Frontal cortex (tissue), 4 donors: ENCODE measurements around the gene RALGAPA2. TPM values are rescaled to one million over a fixed set of nuclear protein-coding genes. Genes with fewer than 3 reads are reported as not detected.

Experiments
- DNase-seq, 2 donors: peaks; one replicate each; pipeline ENCODE4 v3.0.0; 2012; ENCODE audit warnings: low spot score in 2 of 2
- FAIRE-seq: peaks from 2 replicates; lab custom pipeline; 2012; peaks lifted over from hg19 to GRCh38; lab: Jason Lieb, UNC
- total RNA-seq: library from RNA; depleted of rRNA; stranded (reverse); fragments of >200 nt; gene quantifications from one replicate; pipeline ENCODE4 v1.2.3, GENCODE V29; 2014
- donor health status: control.
- donor health status: control.
- donor health status: control.

Gene RALGAPA2
- total RNA-seq, 1 donor from 2014 or later = 45.7 TPM

GRCh38 chr20:20520776-20521175, 191.7 kb downstream of the RALGAPA2 start:
- no peak for FAIRE-seq
- no peak for DNase-seq

GRCh38 chr20:20519269-20519668, 193.2 kb downstream of the RALGAPA2 start:
- FAIRE-seq (no peak), DNase-seq (no peak)

GRCh38 chr20:20518263-20518662, 194.2 kb downstream of the RALGAPA2 start:
- no peak for DNase-seq
- no peak for FAIRE-seq

DNA sequence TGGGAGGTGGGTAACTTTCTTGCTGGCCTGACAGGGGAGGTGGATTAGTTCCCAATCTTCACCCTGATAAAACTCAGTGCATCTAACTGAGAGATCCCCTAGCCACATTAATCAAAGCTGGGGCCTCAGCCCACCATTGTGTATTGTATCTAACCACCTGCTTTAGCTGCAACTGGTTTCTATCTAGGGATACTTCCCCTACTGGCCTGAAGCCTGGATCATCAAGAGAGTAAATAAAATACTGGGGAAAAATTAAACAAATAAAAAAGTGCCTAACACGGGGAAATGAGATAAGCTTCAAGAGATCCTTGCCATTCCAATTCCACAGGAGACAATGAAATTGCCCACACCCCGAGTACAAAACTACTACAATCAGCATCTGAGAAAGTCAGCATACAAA, 195.1 kb downstream of the RALGAPA2 start:
- DNase-seq (no peak), FAIRE-seq (no peak)

DNA sequence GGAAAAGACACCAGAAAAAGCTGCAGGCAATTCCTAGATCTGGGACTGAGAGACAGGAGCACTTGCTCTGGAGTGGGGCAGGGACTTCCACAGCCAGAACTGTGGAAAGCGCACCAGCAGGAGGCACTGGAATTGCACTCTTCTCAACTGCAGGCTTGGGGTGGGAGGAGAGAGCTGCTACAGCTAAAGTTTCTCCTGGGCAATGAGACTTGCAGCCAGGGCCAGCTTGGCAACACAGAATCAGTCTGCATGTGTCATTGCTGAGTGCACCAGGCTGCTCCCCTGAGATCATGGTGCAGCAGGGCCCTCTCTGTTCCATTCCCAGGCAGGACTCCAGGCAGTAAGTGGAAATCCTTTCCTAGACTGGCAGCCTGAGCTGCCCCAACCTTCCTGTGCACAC, 198.7 kb downstream of the RALGAPA2 start:
- FAIRE-seq (no peak), DNase-seq (no peak)

DNA sequence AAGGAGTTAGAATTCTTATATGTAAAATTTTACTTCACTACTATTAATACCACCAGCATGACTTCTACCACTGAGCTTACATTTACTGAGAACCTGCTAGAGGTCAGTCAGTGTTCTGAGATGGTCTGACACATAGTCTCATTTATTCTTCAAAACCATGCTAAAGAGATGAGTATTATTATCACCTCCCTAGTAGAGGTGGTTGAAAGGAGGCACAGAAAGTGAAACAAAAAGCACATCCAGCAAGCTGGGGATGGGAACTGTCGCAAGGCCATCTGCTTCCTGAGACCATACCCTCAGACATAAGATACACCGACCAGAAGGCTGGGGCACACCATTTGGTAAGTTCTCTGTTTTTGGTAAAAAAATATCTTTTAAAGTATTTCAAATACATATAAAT, 206.9 kb downstream of the RALGAPA2 start:
- DNase-seq (no peak), FAIRE-seq (no peak)

- FAIRE-seq = no peak
- no peak for DNase-seq
Measured at GRCh38 chr20:20503777-20504530, 208.5 kb downstream of the RALGAPA2 start.

DNA sequence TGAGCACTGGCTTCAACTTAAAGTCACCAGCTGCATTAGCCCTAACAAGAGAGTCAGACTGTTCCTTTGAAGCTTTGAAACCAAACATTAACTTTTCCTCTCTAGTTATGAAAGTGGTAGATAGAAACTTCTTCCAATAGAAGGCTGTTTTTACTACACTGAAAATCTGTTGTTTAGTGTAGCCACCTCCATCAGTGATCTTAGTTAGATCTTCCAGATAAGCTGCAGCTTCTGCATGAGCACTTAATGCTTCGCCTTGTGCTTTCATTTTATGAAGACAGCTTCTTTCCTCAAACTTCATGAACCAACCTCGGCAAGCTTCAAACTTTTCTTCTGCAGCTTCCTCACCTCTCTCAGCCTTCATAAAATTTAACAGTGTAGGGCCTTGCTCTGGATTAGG, 211.3 kb downstream of the RALGAPA2 start:
- DNase-seq = no peak
- no peak for FAIRE-seq

GRCh38 chr20:20500312-20500711, 212.1 kb downstream of the RALGAPA2 start:
- DNase-seq (no peak), FAIRE-seq (no peak)

- FAIRE-seq = no peak
- DNase-seq = no peak
Measured at GRCh38 chr20:20499439-20499838, 213.0 kb downstream of the RALGAPA2 start.

GRCh38 chr20:20498076-20498861, 214.2 kb downstream of the RALGAPA2 start:
- DNase-seq = no peak
- no peak for FAIRE-seq

- DNase-seq (no peak), FAIRE-seq (no peak)
Measured at GRCh38 chr20:20497242-20497978, 215.0 kb downstream of the RALGAPA2 start.

DNA sequence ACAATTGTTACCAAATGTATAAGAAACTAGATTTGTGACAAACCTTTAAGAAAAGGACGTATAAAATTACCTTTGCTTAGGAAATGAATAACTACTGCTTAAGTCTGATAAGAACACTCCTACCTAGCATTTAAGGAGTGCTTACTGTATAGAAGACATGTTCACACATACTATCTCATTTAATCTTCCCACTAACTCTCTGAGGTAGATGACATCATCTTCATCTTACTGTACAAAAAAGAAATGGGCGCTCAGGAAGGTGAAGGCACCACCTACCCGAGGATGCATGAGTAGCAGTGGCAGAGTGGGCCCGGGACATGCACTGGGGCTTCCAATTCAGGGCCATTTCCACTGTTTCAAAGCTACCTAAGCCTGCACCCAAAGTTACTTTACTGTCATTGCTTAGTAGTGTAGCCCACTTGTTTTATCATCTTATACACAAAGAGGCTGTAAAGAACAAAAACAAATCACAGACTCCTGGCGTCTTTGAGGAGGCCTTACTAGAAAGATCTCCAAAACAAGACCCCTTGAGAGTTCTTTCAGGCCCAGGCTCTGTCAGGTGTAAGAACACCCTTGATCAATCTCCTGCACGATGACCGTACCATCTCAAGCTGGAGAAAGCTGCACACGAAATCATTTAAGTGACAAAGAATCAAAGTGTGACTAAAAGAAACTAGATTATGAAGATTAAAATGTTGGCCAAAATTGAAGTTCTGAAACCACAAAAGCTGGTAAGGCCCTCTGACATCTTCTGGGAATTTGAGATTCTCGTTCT, 216.5 kb downstream of the RALGAPA2 start:
- FAIRE-seq = no peak
- DNase-seq = no peak

DNA sequence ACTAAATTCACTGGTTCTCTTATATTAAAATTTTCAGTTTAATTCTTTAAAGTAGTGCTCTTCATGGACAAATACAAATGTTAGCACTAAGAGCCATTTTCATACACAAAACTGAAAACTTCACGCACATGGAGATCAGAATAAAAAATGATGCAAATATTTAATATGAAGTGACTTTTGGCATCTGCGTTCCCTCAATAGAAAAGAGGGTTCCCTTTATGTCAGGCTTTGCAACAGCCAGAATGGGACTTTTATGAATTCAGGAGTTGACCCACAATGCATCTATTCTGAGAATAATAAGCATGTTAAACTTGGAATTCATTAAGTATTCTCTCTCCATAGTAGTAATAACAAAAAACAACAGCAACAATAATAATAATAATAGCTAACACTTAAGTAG, 218.7 kb downstream of the RALGAPA2 start:
- FAIRE-seq (peak; percentile 24), DNase-seq (no peak)

DNA sequence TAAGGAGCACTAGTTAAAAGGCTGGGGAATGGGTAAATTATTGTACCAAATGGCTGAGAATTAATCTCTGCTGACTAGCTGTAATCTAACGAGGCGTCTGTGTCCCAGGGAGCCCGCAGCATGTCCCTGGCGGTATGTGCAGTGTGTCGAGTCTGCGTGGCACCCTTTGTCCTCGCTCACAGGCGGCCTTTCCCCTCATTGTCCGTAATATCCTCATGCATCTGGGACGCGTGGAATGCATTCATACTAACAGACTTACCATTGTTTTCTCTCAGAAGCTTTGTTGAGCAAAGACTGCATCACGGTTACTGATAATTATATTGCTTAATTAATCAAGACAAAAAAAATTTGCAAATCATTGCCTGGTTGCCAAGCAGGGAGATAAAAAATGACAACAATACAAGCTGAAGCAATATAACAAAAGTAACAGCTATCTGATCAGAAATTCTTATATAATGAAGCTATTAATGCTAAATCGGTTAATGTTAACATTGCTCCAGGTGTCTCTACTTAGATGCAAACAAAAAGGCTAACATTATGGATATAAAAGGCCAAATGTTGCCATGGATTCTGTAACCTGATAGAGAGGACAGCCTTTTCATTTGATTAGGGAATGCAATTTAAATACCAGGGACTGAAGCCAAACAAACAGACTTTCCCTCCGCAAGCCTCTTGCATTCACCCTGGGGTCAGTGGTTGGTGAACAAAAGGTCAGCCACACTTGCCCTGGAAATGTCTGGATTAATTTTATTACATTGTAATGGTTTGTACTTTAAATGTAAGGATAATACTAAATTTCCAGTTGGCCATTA, 219.7 kb downstream of the RALGAPA2 start:
- FAIRE-seq = peak; percentile 8

DNA sequence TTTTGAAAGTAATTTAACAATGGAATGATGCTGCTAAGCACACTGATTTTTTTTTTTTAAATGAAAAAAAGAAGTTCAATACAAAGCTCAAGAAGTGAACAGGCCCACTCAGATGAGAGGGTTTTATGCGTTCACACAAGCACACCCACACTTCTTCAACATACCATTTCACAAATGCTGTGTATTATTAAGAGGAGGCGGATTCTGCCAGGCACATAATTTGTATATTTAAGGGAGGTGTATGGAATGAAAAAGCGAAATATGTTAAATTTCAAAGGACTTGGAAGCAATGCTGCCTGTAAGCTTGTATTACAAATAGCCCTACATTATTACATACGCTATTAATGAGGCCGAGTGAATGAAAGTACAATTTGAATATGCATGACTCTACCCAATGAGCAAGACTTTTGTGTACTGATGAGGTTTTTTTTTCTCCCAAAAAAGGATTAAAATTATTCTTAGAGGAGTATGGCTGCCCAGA, 220.6 kb downstream of the RALGAPA2 start:
- no peak for FAIRE-seq

More for the DNA sequence above, 219.7 kb downstream of the RALGAPA2 start:
- no peak for DNase-seq

DNA sequence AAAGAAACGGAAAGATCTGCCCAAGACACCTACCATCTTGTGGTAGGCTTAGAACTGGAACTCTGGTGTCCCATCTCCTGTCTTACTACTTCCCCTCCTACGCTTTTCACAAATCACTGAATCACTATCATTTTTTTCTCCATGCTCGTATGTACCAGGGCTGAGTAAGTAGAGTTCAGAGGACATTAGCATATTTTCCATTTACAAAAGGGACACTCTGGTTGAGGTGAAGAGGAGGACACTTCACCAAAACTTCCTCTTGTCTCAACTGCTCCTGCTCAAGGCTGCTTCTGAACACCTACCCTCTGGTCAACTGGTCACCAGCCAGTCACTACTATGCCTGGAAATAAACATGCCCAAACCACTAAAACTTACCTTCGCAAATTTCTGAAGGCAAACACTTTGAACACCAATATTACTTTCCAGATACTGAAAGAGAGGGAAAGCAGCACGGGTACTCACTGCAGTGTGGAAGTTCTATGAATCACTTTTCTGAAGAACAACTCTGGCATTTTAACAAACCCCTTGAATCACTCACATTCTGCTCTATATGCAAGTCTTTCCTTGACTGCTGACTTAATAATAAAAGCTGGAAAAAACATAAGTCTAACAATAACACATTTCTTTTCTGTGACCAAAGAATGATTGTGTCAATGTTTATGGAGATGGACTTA, 221.2 kb downstream of the RALGAPA2 start:
- no peak for DNase-seq
- no peak for FAIRE-seq

More for the DNA sequence above, 220.6 kb downstream of the RALGAPA2 start:
- DNase-seq = no peak

DNA sequence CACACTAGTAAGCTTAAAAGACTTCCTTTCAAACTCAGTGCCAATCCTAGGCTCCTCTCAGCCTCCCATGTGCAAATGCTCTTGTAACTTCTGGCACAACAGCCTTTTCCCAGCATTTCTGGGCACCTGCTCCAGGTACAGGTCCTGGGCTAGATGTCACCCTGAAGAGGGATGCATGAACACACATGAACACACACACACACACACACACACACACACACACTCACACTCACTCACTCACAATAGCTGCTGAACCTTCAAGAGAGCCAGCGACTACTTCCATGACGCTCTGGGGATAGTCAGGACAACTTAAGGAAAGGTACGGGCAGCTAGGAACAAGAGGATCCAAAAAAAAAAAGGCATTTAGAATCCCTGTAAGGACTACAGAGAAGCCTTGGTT, 221.8 kb downstream of the RALGAPA2 start:
- no peak for FAIRE-seq
- DNase-seq = no peak
